Keratinocyte (primary cell): ENCODE data around the gene ELF1. TPM values are rescaled to one million over a fixed set of nuclear protein-coding genes. Genes with fewer than 3 reads are reported as not detected.

ENCODE experiments used
- DNase-seq: peaks from one replicate; pipeline ENCODE4 v3.0.0-alpha.2; 2011; ENCODE audit warnings: low read depth, missing footprints, low spot score
- FAIRE-seq: peaks from 2 replicates; lab custom pipeline; 2011; peaks lifted over from hg19 to GRCh38; lab: Jason Lieb, UNC
- H2AFZ ChIP-seq: 2 replicates; pipeline ENCODE4 v1.6.0; 2012; ENCODE audit warnings: low read length, control low read depth, inconsistent platforms; ENCODE audit not compliant: control insufficient read depth
- H3K27ac ChIP-seq: 2 replicates; pipeline ENCODE4 v1.5.1; 2011; ENCODE audit warnings: low read length; ENCODE audit not compliant: control insufficient read depth, insufficient read depth
- H3K27me3 ChIP-seq: 3 replicates; pipeline ENCODE4 v1.6.0; 2011; ENCODE audit warnings: low read length; ENCODE audit not compliant: control insufficient read depth, insufficient read depth; ENCODE audit errors: extremely low read depth
- H3K36me3 ChIP-seq, 2 experiments: 2 replicates in 1 of 2; 3 replicates in 1 of 2; pipeline ENCODE4 v1.5.1; 2011; ENCODE audit warnings: low read length in 2 of 2, mild to moderate bottlenecking in 1 of 2; ENCODE audit not compliant: control insufficient read depth in 2 of 2, insufficient read depth in 2 of 2; ENCODE audit errors: extremely low read depth in 1 of 2
- H3K4me1 ChIP-seq: 3 replicates; pipeline ENCODE4 v1.5.1; 2011; ENCODE audit warnings: low read length; ENCODE audit not compliant: control insufficient read depth, insufficient read depth; ENCODE audit errors: extremely low read depth
- H3K4me2 ChIP-seq: 3 replicates; pipeline ENCODE4 v1.6.0; 2011; ENCODE audit warnings: low read depth, low read length; ENCODE audit not compliant: control insufficient read depth, insufficient read depth; ENCODE audit errors: extremely low read depth
- H3K4me3 ChIP-seq, 3 experiments: fragments of 200-600 bp in 1 of 3; sonication (generic) in 1 of 3; 2 replicates in 2 of 3; 3 replicates in 1 of 3; pipeline ENCODE4 v1.5.1; 2011 to 2016; ENCODE audit warnings: low read length in 3 of 3, mild to moderate bottlenecking in 3 of 3, control low read depth in 2 of 3, inconsistent platforms in 1 of 3, low read depth in 1 of 3, mixed read lengths in 1 of 3, mixed run types in 1 of 3, moderate library complexity in 1 of 3; ENCODE audit not compliant: control insufficient read depth in 2 of 3, insufficient read depth in 2 of 3; ENCODE audit errors: extremely low read depth in 1 of 3
- H3K79me2 ChIP-seq: 2 replicates; pipeline ENCODE4 v1.6.0; 2012; ENCODE audit warnings: low read length; ENCODE audit not compliant: control insufficient read depth, insufficient read depth
- H3K9ac ChIP-seq: 3 replicates; pipeline ENCODE4 v1.6.0; 2011; ENCODE audit warnings: low read length; ENCODE audit not compliant: control insufficient read depth, insufficient read depth; ENCODE audit errors: extremely low read depth
- H3K9me1 ChIP-seq: 3 replicates; pipeline ENCODE4 v1.6.0; 2011; ENCODE audit warnings: low read length; ENCODE audit not compliant: control insufficient read depth, insufficient read depth; ENCODE audit errors: extremely low read depth
- H3K9me3 ChIP-seq: 2 replicates; pipeline ENCODE4 v1.5.1; 2012; ENCODE audit warnings: low read depth, low read length; ENCODE audit not compliant: control insufficient read depth
- H4K20me1 ChIP-seq: 3 replicates; pipeline ENCODE4 v1.6.0; 2011; ENCODE audit warnings: low read length; ENCODE audit not compliant: control insufficient read depth, insufficient read depth; ENCODE audit errors: extremely low read depth
- EZH2 ChIP-seq: IDR thresholded peaks from one replicate; pipeline ENCODE4 v1.6.1; 2012; ENCODE audit warnings: inconsistent platforms, mild to moderate bottlenecking, low read length, moderate library complexity
- dilution Hi-C: fragments of 300-500 bp; cut with MboI; formaldehyde crosslinking; loops from one replicate; pipeline ENCODE4 v1.7.0; 2020; ENCODE audit warnings: low sequenced_read_pairs; ENCODE audit not compliant: extremely low pct_ligation_motif_present
- polyA plus RNA-seq, 5 experiments: library from polyadenylated mRNA; depleted of rRNA in 3 of 5; stranded (reverse) in 3 of 5; stranded (forward) in 1 of 5; unstranded in 1 of 5; fragments of >200 nt; gene quantifications; 1 replicate in 1 of 5; 2 replicates in 3 of 5; 3 replicates in 1 of 5; pipeline versions ENCODE4 v1.2.1 to v1.2.3, GENCODE V29; 2011 to 2012; ENCODE audit warnings: missing spikeins in 2 of 5, low read depth in 1 of 5, low replicate concordance in 1 of 5
- TF ChIP-seq, protein P1 (sequence below), 3 experiments: IDR thresholded peaks in 1 of 3; conservative IDR thresholded peaks in 1 of 3; optimal IDR thresholded peaks in 1 of 3; 2 replicates in 2 of 3; 3 replicates in 1 of 3; pipeline versions ENCODE3 to v1.5.1; 2011; ENCODE audit warnings: low read length in 3 of 3, mild to moderate bottlenecking in 3 of 3, moderate library complexity in 2 of 3, control low read depth in 1 of 3, inconsistent platforms in 1 of 3; ENCODE audit not compliant: insufficient read depth in 2 of 3; ENCODE audit errors: extremely low read depth in 1 of 3

Gene ELF1
- polyA plus RNA-seq, 1 donor (not counting 4 experiments of a cell fraction or from before 2014, with no cell fraction given): 57.6 TPM

DNA sequence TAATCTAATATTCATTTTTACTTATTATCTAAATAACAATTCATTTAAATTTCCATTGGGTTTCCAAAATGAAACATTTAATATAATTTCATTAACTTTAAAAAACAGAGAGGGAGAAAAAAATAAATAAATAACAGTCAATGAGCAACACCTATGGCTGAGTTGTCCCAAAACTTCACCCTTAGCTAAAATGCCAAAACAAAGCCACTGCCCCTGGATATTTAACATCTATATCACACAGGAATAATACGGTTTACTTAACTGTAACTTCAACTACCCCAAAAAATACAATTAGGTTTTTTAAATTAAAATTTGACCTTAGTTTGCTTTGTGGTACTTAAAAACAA lies 541 bp downstream of the ELF1 start:
- FAIRE-seq (no peak), DNase-seq (no peak)
- peaks cover 0 to 4% of the 10 kb centered on the region in 2 experiments for H3K36me3 ChIP-seq
- peak overlapping the region; percentile 56 for H3K4me2 ChIP-seq
- H3K79me2 ChIP-seq: peaks cover 76% of the 10 kb centered on the region
- no peaks in the 10 kb centered on the region for H4K20me1 ChIP-seq
- no peaks in the 10 kb centered on the region for H3K9me1 ChIP-seq
- peak overlapping the region; percentile 51 to 86 (median 69) for H3K4me3 ChIP-seq
- H3K4me1 ChIP-seq: peaks cover 23% of the 10 kb centered on the region
- no peak for TF ChIP-seq EZH2
- TF ChIP-seq, protein P1, sequence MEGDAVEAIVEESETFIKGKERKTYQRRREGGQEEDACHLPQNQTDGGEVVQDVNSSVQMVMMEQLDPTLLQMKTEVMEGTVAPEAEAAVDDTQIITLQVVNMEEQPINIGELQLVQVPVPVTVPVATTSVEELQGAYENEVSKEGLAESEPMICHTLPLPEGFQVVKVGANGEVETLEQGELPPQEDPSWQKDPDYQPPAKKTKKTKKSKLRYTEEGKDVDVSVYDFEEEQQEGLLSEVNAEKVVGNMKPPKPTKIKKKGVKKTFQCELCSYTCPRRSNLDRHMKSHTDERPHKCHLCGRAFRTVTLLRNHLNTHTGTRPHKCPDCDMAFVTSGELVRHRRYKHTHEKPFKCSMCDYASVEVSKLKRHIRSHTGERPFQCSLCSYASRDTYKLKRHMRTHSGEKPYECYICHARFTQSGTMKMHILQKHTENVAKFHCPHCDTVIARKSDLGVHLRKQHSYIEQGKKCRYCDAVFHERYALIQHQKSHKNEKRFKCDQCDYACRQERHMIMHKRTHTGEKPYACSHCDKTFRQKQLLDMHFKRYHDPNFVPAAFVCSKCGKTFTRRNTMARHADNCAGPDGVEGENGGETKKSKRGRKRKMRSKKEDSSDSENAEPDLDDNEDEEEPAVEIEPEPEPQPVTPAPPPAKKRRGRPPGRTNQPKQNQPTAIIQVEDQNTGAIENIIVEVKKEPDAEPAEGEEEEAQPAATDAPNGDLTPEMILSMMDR (optimal IDR thresholded peaks at IDR 0.05 in 1 of 3, IDR thresholded peaks at IDR 0.05 in 1 of 3, conservative IDR thresholded peaks at IDR 0.05 in 1 of 3; ENCODE audit: extremely low read depth in 1 of 3, insufficient read depth in 2 of 3, low read length in 3 of 3): no peak
- no peaks in the 10 kb centered on the region for H3K27me3 ChIP-seq
- no peak overlapping the region for H2AFZ ChIP-seq
- H3K9me3 ChIP-seq: no peaks in the 10 kb centered on the region
- peak overlapping the region; percentile 100 for H3K27ac ChIP-seq
- dilution Hi-C loops: no loop called here
- H3K9ac ChIP-seq: peak overlapping the region; percentile 96

DNA sequence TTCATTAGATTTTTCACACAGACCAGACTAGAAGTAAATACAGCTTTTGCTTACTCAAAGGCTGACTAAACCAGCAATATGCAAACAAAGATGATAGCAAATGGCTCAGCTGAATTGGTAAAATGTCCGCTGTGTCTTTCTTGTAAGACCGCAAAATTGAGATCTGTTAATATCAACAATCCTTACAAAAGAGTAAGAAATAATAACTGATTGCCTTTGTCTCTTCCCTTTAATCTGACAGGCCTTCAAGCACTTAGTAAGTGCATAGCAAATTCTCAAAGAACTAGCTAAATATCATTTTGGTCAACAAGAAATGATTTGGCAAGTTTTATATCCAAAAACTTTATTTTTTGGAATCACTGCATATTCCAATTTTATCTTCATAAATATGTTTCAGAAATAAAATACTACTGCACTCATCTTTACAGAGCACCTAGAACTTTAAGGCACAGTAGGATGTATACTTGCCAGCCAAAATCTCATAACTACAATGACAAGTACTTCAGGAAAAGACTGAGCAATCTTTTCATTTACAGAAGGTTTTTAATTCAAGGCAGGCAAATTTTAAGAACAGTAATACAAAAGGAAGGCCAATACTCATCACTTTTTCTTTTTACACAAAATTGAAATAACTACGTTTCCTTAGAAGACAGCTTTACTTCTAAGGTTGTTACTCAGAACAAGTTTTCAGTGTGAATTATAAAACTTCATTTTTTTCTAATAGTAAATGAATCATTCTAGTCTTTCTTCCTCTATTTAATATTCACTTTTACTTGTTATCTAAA lies 1.1 kb downstream of the ELF1 start:
- Histone ChIP-seq H3K9me1 (no peaks in the 10 kb centered on the region), H3K4me2 (peak overlapping the region; percentile 95), H3K36me3 (peaks cover 0 to 9% of the 10 kb centered on the region in 2 experiments), H3K27ac (peak overlapping the region; percentile 100), H4K20me1 (peaks cover 4% of the 10 kb centered on the region), H2AFZ (no peak overlapping the region), H3K27me3 (no peaks in the 10 kb centered on the region), H3K79me2 (peaks cover 78% of the 10 kb centered on the region), H3K9ac (peak overlapping the region; percentile 96), H3K4me3 (peak overlapping the region; percentile 51 to 86 (median 69)), H3K4me1 (peaks cover 23% of the 10 kb centered on the region), H3K9me3 (no peaks in the 10 kb centered on the region)
- DNase-seq: no peak
- TF ChIP-seq, protein P1 (optimal IDR thresholded peaks at IDR 0.05 in 1 of 3, IDR thresholded peaks at IDR 0.05 in 1 of 3, conservative IDR thresholded peaks at IDR 0.05 in 1 of 3; ENCODE audit: extremely low read depth in 1 of 3, insufficient read depth in 2 of 3, low read length in 3 of 3): no peak
- TF ChIP-seq EZH2: no peak
- FAIRE-seq: no peak
- dilution Hi-C loops: no loop called here
